ENCODE measurements around the gene OR2M4.
A peak's percentile ranks its signal among the peaks of the same experiment; 100 is the strongest.
"Not testable (repeated sequence)": the region's sequence is repeated elsewhere in the genome, so short reads cannot be mapped to it uniquely, and the experiment has no call there.

The OR2M4 gene

GRCh38 chr1:248239478-248239877 is 8.3 kb downstream of the OR2M4 start:
- no peak for FAIRE-seq
- no peak for TF ChIP-seq TAF1 (IDR thresholded peaks at IDR 0.05; ENCODE audit: low read depth, low read length)
- TF ChIP-seq PAX5 (IDR thresholded peaks at IDR 0.05; ENCODE audit: insufficient read depth, low read length, severe bottlenecking): no peak
- TF ChIP-seq POLR2AphosphoS5 (IDR thresholded peaks at IDR 0.05; ENCODE audit: low read depth, low read length): no peak
- no peak for TF ChIP-seq POU2F2 (IDR thresholded peaks at IDR 0.05; ENCODE audit: low read depth, low read length)
- no peak for TF ChIP-seq SPI1 (IDR thresholded peaks at IDR 0.05; ENCODE audit: low read depth, low read length)
- no peak for TF ChIP-seq POLR2A (IDR thresholded peaks at IDR 0.05; ENCODE audit: low read depth, low read length)
- DNase-seq (ENCODE audit: insufficient read length, low spot score): no peak

GRCh38 chr1:248243204-248243603 is 12.0 kb downstream of the OR2M4 start:
- peak; percentile 16 for DNase-seq (ENCODE audit: insufficient read length, low spot score)
- peak; percentile 71 for FAIRE-seq
- TF ChIP-seq TAF1 (IDR thresholded peaks at IDR 0.05; ENCODE audit: low read depth, low read length) (no peak), SPI1 (IDR thresholded peaks at IDR 0.05; ENCODE audit: low read depth, low read length) (no peak), POLR2A (IDR thresholded peaks at IDR 0.05; ENCODE audit: low read depth, low read length) (no peak)

GRCh38 chr1:248259309-248259708 is 28.1 kb downstream of the OR2M4 start:
- FAIRE-seq; DNase-seq (ENCODE audit: insufficient read length, low spot score): not testable (repeated sequence)

GRCh38 chr1:248268178-248268577 is 37.0 kb downstream of the OR2M4 start:
- TF ChIP-seq POU2F2 (IDR thresholded peaks at IDR 0.05; ENCODE audit: low read depth, low read length) (no peak), POLR2A (IDR thresholded peaks at IDR 0.05; ENCODE audit: low read depth, low read length) (no peak), POLR2AphosphoS5 (IDR thresholded peaks at IDR 0.05; ENCODE audit: low read depth, low read length) (no peak), TAF1 (IDR thresholded peaks at IDR 0.05; ENCODE audit: low read depth, low read length) (no peak)
- FAIRE-seq (no peak), DNase-seq (ENCODE audit: insufficient read length, low spot score) (no peak)

- not testable (repeated sequence) for FAIRE-seq
These were observed 42.0 kb downstream of the OR2M4 start for GRCh38 chr1:248273225-248273624.

GRCh38 chr1:248277876-248278275 is 46.7 kb downstream of the OR2M4 start, which contains the start of gene OR2T33:
OR2T33 (minus strand) TSS chr1:248277976; CDS start chr1:248273814, 4,162 bp downstream.
- DNase-seq (ENCODE audit: insufficient read length, low spot score) (no peak), FAIRE-seq (no peak)
- TF ChIP-seq TAF1 (IDR thresholded peaks at IDR 0.05; ENCODE audit: low read depth, low read length): no peak
- TF ChIP-seq PAX5 (IDR thresholded peaks at IDR 0.05; ENCODE audit: insufficient read depth, low read length, severe bottlenecking): no peak
- no peak for TF ChIP-seq SPI1 (IDR thresholded peaks at IDR 0.05; ENCODE audit: low read depth, low read length)
- no peak for TF ChIP-seq POU2F2 (IDR thresholded peaks at IDR 0.05; ENCODE audit: low read depth, low read length)
- no peak for TF ChIP-seq POLR2AphosphoS5 (IDR thresholded peaks at IDR 0.05; ENCODE audit: low read depth, low read length)
- TF ChIP-seq POLR2A (IDR thresholded peaks at IDR 0.05; ENCODE audit: low read depth, low read length): no peak

More at GRCh38 chr1:248273225-248273624, 42.0 kb downstream of the OR2M4 start:
- DNase-seq (ENCODE audit: insufficient read length, low spot score): not testable (repeated sequence)

- FAIRE-seq: no peak
- no peak for TF ChIP-seq POLR2A (IDR thresholded peaks at IDR 0.05; ENCODE audit: low read depth, low read length)
- no peak for DNase-seq (ENCODE audit: insufficient read length, low spot score)
These were observed 57.2 kb downstream of the OR2M4 start for GRCh38 chr1:248288391-248288790.
